ENCODE results near the gene CD1E.

- TF ChIP-seq STAT6 (CRISPR knock-in tag; conservative IDR thresholded peaks at IDR 0.05; ENCODE audit: low read depth) (no peak), CTCF (IDR thresholded peaks at IDR 0.05) (no peak), NFYB (CRISPR knock-in tag; conservative IDR thresholded peaks at IDR 0.05; ENCODE audit: low read depth) (no peak), ZBTB43 (CRISPR knock-in tag; IDR thresholded peaks at IDR 0.05) (no peak), ZNF121 (CRISPR knock-in tag; IDR thresholded peaks at IDR 0.05) (no peak), ESRRA (CRISPR knock-in tag; IDR thresholded peaks at IDR 0.05; ENCODE audit: borderline replicate concordance) (no peak), E2F1 (CRISPR knock-in tag; IDR thresholded peaks at IDR 0.05) (no peak), KAT7 (CRISPR knock-in tag; IDR thresholded peaks at IDR 0.05; ENCODE audit: borderline replicate concordance) (no peak), CREB1 (CRISPR knock-in tag; IDR thresholded peaks at IDR 0.05) (no peak), MAX (CRISPR knock-in tag; IDR thresholded peaks at IDR 0.05) (no peak), TEAD1 (CRISPR knock-in tag; IDR thresholded peaks at IDR 0.05) (no peak), GRHL2 (CRISPR knock-in tag; IDR thresholded peaks at IDR 0.05; ENCODE audit: insufficient replicate concordance, severe bottlenecking) (no peak)
These were observed 9.2 kb downstream of the CD1E start for GRCh38 chr1:158362941-158363340.
